ENCODE measurements around the gene AAMP.

AAMP gene

GRCh38 chr2:218259099-218259961 is 10.6 kb downstream of the AAMP start:
- POLR2A ChIA-PET: interaction anchor here (1.0 kb wide), 1 partner anchor 11 kb away, joined by 6 read pairs; the partner anchor contains the start of genes AAMP and PNKD
- DNase-seq (ENCODE audit: extremely low spot score): no peak
- TF ChIP-seq ZNF384 (IDR thresholded peaks at IDR 0.05) (no peak), SUZ12 (IDR thresholded peaks at IDR 0.05) (no peak), L3MBTL2 (conservative IDR thresholded peaks at IDR 0.05) (no peak), CTBP1 (IDR thresholded peaks at IDR 0.05; ENCODE audit: borderline replicate concordance) (no peak), ARNT (IDR thresholded peaks at IDR 0.05) (no peak), FOXA1 (IDR thresholded peaks at IDR 0.05) (no peak), NFRKB (IDR thresholded peaks at IDR 0.05) (no peak), TARDBP (IDR thresholded peaks at IDR 0.05) (no peak), SP1 (IDR thresholded peaks at IDR 0.05) (no peak), BHLHE40 (IDR thresholded peaks at IDR 0.05; ENCODE audit: borderline replicate concordance) (no peak), FOXK2 (IDR thresholded peaks at IDR 0.05) (no peak), LEF1 (IDR thresholded peaks at IDR 0.05; ENCODE audit: borderline replicate concordance) (no peak), FOXM1 (IDR thresholded peaks at IDR 0.05; ENCODE audit: borderline replicate concordance) (no peak), HDGF (IDR thresholded peaks at IDR 0.05; ENCODE audit: borderline replicate concordance) (no peak), ELF4 (IDR thresholded peaks at IDR 0.05) (no peak)
- TF ChIP-seq, protein P1, sequence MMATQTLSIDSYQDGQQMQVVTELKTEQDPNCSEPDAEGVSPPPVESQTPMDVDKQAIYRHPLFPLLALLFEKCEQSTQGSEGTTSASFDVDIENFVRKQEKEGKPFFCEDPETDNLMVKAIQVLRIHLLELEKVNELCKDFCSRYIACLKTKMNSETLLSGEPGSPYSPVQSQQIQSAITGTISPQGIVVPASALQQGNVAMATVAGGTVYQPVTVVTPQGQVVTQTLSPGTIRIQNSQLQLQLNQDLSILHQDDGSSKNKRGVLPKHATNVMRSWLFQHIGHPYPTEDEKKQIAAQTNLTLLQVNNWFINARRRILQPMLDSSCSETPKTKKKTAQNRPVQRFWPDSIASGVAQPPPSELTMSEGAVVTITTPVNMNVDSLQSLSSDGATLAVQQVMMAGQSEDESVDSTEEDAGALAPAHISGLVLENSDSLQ (IDR thresholded peaks at IDR 0.05): no peak
- CTCF ChIA-PET: no interaction called here

- peak; percentile 72 for DNase-seq (ENCODE audit: extremely low spot score)
- TF ChIP-seq FOXA1 (IDR thresholded peaks at IDR 0.05): no peak
- TF ChIP-seq ARNT (IDR thresholded peaks at IDR 0.05): no peak
- TF ChIP-seq FOXM1 (IDR thresholded peaks at IDR 0.05; ENCODE audit: borderline replicate concordance): no peak
- TF ChIP-seq BHLHE40 (IDR thresholded peaks at IDR 0.05; ENCODE audit: borderline replicate concordance): no peak
- TF ChIP-seq SP1 (IDR thresholded peaks at IDR 0.05): no peak
- TF ChIP-seq ZNF384 (IDR thresholded peaks at IDR 0.05): no peak
- no peak for TF ChIP-seq FOXK2 (IDR thresholded peaks at IDR 0.05)
- TF ChIP-seq LEF1 (IDR thresholded peaks at IDR 0.05; ENCODE audit: borderline replicate concordance): no peak
- TF ChIP-seq SUZ12 (IDR thresholded peaks at IDR 0.05): no peak
- TF ChIP-seq ELF4 (IDR thresholded peaks at IDR 0.05): no peak
- no peak for TF ChIP-seq CTBP1 (IDR thresholded peaks at IDR 0.05; ENCODE audit: borderline replicate concordance)
- TF ChIP-seq NFRKB (IDR thresholded peaks at IDR 0.05): no peak
- TF ChIP-seq TARDBP (IDR thresholded peaks at IDR 0.05): no peak
- TF ChIP-seq, protein P1 (IDR thresholded peaks at IDR 0.05): no peak
- CTCF ChIA-PET: interaction anchor here (0.6 to 1.4 kb wide), 7 partner anchors 11 to 304 kb away, joined by 3 to 5 read pairs (median 4); no protein-coding TSS in a partner anchor
- POLR2A ChIA-PET: no interaction called here
Observed at GRCh38 chr2:218257390-218257981, 12.5 kb downstream of the AAMP start.

DNA sequence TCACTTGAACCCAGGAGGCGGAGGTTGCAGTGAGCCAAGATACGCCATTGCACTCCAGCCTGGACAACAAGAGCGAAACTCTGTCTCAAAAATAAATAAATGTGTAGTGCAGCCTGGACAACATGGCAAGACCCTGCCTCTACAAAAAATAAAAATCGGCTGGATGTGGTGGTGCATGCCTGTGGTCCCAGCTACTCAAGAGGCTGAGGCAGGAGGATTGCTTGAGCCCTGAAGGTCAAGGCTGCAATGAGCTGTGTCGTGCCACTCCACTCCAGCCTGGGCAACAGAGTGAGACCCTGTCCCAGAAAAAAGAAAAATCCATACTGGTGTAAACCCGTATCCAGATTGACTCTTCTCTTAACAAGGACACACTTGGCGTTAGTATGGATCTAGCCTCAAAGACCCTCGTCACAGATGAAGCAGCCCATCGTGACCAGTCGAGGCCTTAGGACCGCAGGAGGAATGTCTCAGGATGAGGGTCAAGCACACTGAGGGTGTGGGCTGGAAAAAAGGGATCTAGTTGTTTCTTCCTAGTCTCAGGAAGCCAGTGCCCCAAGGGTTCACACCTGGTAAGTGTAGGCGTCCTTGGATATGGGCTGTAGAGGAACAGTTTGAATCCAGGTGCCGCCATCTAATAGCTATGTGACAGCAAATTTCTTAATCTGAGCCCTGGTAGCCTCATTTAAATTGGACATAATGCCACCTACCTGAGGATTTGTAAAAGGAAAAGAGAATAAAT is 13.2 kb downstream of the AAMP start:
- CTCF ChIA-PET: interaction anchor here (0.6 to 1.4 kb wide), 6 partner anchors 10 to 305 kb away, joined by 3 to 5 read pairs (median 4); no protein-coding TSS in a partner anchor
- POLR2A ChIA-PET: no interaction called here
- no peak for TF ChIP-seq L3MBTL2 (conservative IDR thresholded peaks at IDR 0.05)
- no peak for TF ChIP-seq SP1 (IDR thresholded peaks at IDR 0.05)
- TF ChIP-seq ZNF384 (IDR thresholded peaks at IDR 0.05): no peak
- no peak for TF ChIP-seq SUZ12 (IDR thresholded peaks at IDR 0.05)
- no peak for TF ChIP-seq CTBP1 (IDR thresholded peaks at IDR 0.05; ENCODE audit: borderline replicate concordance)
- TF ChIP-seq HDGF (IDR thresholded peaks at IDR 0.05; ENCODE audit: borderline replicate concordance): no peak
- TF ChIP-seq TARDBP (IDR thresholded peaks at IDR 0.05): no peak
- TF ChIP-seq FOXK2 (IDR thresholded peaks at IDR 0.05): no peak
- no peak for TF ChIP-seq NFRKB (IDR thresholded peaks at IDR 0.05)
- TF ChIP-seq BHLHE40 (IDR thresholded peaks at IDR 0.05; ENCODE audit: borderline replicate concordance): no peak
- DNase-seq (ENCODE audit: extremely low spot score): no peak

DNA sequence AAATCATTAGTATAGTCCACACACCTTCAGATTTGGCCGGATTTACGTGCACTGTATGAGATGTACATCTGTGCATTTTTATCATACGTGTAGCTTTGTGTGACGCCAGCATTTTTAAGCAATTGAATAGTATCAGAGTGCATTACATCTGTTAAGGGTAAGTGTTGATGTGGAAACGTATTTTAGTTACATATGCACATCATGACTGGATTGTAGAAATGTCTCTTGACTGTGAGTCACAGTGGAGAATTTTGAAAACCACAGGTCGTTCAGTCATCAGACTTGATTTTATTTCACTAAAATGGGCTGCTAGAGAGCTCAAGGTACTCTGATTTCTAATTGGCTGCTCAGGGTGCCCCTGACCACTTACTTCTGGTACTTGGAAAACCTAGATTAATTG is 14.5 kb downstream of the AAMP start:
- no peak for DNase-seq (ENCODE audit: extremely low spot score)
- TF ChIP-seq SP1 (IDR thresholded peaks at IDR 0.05) (no peak), LEF1 (IDR thresholded peaks at IDR 0.05; ENCODE audit: borderline replicate concordance) (no peak), HDGF (IDR thresholded peaks at IDR 0.05; ENCODE audit: borderline replicate concordance) (no peak), ELF4 (IDR thresholded peaks at IDR 0.05) (no peak), ZNF384 (IDR thresholded peaks at IDR 0.05) (no peak), SUZ12 (IDR thresholded peaks at IDR 0.05) (no peak), FOXM1 (IDR thresholded peaks at IDR 0.05; ENCODE audit: borderline replicate concordance) (no peak)
- ChIA-PET CTCF (interaction anchor here (0.7 kb wide), 1 partner anchor 15 kb away, joined by 4 read pairs; the partner anchor contains the start of genes AAMP and PNKD), POLR2A (interaction anchor here (2.2 kb wide), 1 partner anchor 15 kb away, joined by 11 read pairs; the partner anchor contains the start of genes AAMP and PNKD)

DNA sequence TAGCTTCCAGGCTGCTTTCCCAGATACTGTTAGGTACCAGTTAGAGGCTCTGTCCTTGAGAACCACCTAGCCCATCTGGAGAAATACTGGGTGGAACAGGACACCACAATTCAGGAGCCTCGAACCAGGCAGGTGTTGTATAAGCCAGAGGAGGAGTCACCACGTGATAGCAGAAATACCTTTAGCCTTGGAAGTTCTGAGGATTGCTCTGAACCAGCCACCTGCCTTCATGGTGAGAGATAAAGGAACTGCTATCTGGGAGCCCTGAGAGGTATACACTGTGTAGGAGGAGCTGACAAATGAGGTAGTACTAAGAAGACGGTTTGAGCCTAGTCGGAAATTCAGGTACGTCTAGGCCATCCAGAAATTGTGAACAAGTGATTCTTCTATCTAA is 16.7 kb downstream of the AAMP start:
- POLR2A ChIA-PET: interaction anchor here (0.7 kb wide), 1 partner anchor 17 kb away, joined by 3 read pairs; the partner anchor contains the start of genes AAMP and PNKD
- no peak for DNase-seq (ENCODE audit: extremely low spot score)
- CTCF ChIA-PET: interaction anchor here (0.9 kb wide), 1 partner anchor 23 kb away, joined by 4 read pairs; no protein-coding TSS in a partner anchor
- TF ChIP-seq CTBP1 (IDR thresholded peaks at IDR 0.05; ENCODE audit: borderline replicate concordance) (no peak), SUZ12 (IDR thresholded peaks at IDR 0.05) (no peak), ARNT (IDR thresholded peaks at IDR 0.05) (no peak), FOXM1 (IDR thresholded peaks at IDR 0.05; ENCODE audit: borderline replicate concordance) (no peak), ELF4 (IDR thresholded peaks at IDR 0.05) (no peak), L3MBTL2 (conservative IDR thresholded peaks at IDR 0.05) (no peak)

Measured in HEK293T (cell line).